ENCODE measurements around the gene COL18A1.

The COL18A1 gene

GRCh38 chr21:45414396-45415187 lies 9.6 kb downstream of the COL18A1 start:
- no peak for DNase-seq (ENCODE audit: low spot score)

- no peak for DNase-seq (ENCODE audit: low spot score)
Measured at GRCh38 chr21:45415188-45415942, 10.4 kb downstream of the COL18A1 start.

GRCh38 chr21:45415943-45416611 lies 11.1 kb downstream of the COL18A1 start:
- DNase-seq (ENCODE audit: low spot score) = no peak

- DNase-seq (ENCODE audit: low spot score) = no peak
Measured at GRCh38 chr21:45416620-45417019, 11.7 kb downstream of the COL18A1 start.

GRCh38 chr21:45417256-45417950 lies 12.4 kb downstream of the COL18A1 start:
- DNase-seq (ENCODE audit: low spot score) = no peak

GRCh38 chr21:45417951-45418300 lies 13.0 kb downstream of the COL18A1 start:
- DNase-seq (ENCODE audit: low spot score) = no peak

- no peak for DNase-seq (ENCODE audit: low spot score)
Measured at GRCh38 chr21:45418301-45419071, 13.5 kb downstream of the COL18A1 start.

- no peak for DNase-seq (ENCODE audit: low spot score)
Measured at GRCh38 chr21:45419162-45419561, 14.2 kb downstream of the COL18A1 start.

- no peak for DNase-seq (ENCODE audit: low spot score)
Measured at GRCh38 chr21:45420061-45421041, 15.4 kb downstream of the COL18A1 start.

- DNase-seq (ENCODE audit: low spot score) = no peak
Measured at GRCh38 chr21:45421071-45421845, 16.3 kb downstream of the COL18A1 start.

GRCh38 chr21:45421846-45422775 lies 17.1 kb downstream of the COL18A1 start:
- DNase-seq (ENCODE audit: low spot score) = no peak

- DNase-seq (ENCODE audit: low spot score) = no peak
Measured at GRCh38 chr21:45423201-45423955, 18.4 kb downstream of the COL18A1 start.

GRCh38 chr21:45423968-45424853 lies 19.2 kb downstream of the COL18A1 start:
- DNase-seq (ENCODE audit: low spot score) = no peak

GRCh38 chr21:45424854-45425795 lies 20.2 kb downstream of the COL18A1 start:
- DNase-seq (ENCODE audit: low spot score) = no peak
